OCI-LY3 (cell line): Measurements from ENCODE around the gene KRTAP5-2.

Experiments used
- EZH2phosphoT487 ChIP-seq: fragments of 200-600 bp; shearing (Covaris generic); IDR thresholded peaks from 2 replicates; pipeline ENCODE4 v1.6.1; 2018; ENCODE audit warnings: antibody characterized with exemption, mixed run types, low read depth
- TF ChIP-seq, protein P1 (sequence below): fragments of 200-600, 300-600 bp; sonication (generic); IDR thresholded peaks from 2 replicates; pipeline ENCODE4 v1.5.1; 2014; ENCODE audit warnings: antibody characterized with exemption, low read length, low read depth

GRCh38 chr11:1581976-1582375, 16.1 kb downstream of the KRTAP5-2 start:
- TF ChIP-seq, protein P1, sequence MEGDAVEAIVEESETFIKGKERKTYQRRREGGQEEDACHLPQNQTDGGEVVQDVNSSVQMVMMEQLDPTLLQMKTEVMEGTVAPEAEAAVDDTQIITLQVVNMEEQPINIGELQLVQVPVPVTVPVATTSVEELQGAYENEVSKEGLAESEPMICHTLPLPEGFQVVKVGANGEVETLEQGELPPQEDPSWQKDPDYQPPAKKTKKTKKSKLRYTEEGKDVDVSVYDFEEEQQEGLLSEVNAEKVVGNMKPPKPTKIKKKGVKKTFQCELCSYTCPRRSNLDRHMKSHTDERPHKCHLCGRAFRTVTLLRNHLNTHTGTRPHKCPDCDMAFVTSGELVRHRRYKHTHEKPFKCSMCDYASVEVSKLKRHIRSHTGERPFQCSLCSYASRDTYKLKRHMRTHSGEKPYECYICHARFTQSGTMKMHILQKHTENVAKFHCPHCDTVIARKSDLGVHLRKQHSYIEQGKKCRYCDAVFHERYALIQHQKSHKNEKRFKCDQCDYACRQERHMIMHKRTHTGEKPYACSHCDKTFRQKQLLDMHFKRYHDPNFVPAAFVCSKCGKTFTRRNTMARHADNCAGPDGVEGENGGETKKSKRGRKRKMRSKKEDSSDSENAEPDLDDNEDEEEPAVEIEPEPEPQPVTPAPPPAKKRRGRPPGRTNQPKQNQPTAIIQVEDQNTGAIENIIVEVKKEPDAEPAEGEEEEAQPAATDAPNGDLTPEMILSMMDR: no peak
- TF ChIP-seq EZH2phosphoT487: no peak
